SU-DHL-6 (cell line): ENCODE measurements around the gene ART3.

Experiments
- H2AFZ ChIP-seq: fragments of 200-600 bp; sonication (generic); 2 replicates; pipeline ENCODE4 v1.6.1; 2014; ENCODE audit warnings: low read depth, mild to moderate bottlenecking, moderate library complexity, mixed read lengths, antibody characterized with exemption, low read length; ENCODE audit not compliant: severe bottlenecking
- H3F3A ChIP-seq: fragments of 200-600 bp; shearing (Covaris generic); 2 replicates; pipeline ENCODE4 v1.6.0; 2016; ENCODE audit warnings: antibody characterized with exemption, mild to moderate bottlenecking; ENCODE audit not compliant: insufficient read depth
- H3K27ac ChIP-seq: fragments of 200-600 bp; sonication (generic); 2 replicates; pipeline ENCODE4 v1.5.1; 2016; ENCODE audit warnings: low read depth, mild to moderate bottlenecking, low read length, moderate library complexity, mixed read lengths
- H3K27me3 ChIP-seq: fragments of 200-600 bp; sonication (generic), shearing (Covaris generic); 2 replicates; pipeline ENCODE4 v1.6.0; 2014; ENCODE audit warnings: mild to moderate bottlenecking, low read length
- H3K36me3 ChIP-seq: fragments of 200-600 bp; sonication (generic); 2 replicates; pipeline ENCODE4 v1.6.1; 2014; ENCODE audit warnings: mild to moderate bottlenecking, low read length, mixed read lengths
- H3K4me2 ChIP-seq: fragments of 300-600, 200-600 bp; shearing (Covaris generic), sonication (generic); 2 replicates; pipeline ENCODE4 v1.6.0; 2014; ENCODE audit warnings: low read length, low read depth, mild to moderate bottlenecking; ENCODE audit not compliant: poor library complexity, severe bottlenecking
- H3K4me3 ChIP-seq: fragments of 200-600 bp; sonication (generic); 2 replicates; pipeline ENCODE4 v1.5.1; 2014; ENCODE audit warnings: antibody characterized with exemption, low read length, mild to moderate bottlenecking, mixed read lengths; ENCODE audit not compliant: insufficient read depth, poor library complexity, severe bottlenecking
- H3K79me2 ChIP-seq: fragments of 200-600 bp; sonication (generic); 2 replicates; pipeline ENCODE4 v1.6.1; 2014; ENCODE audit warnings: mild to moderate bottlenecking, low read length, moderate library complexity; ENCODE audit not compliant: insufficient read depth
- H3K9ac ChIP-seq: fragments of 200-600 bp; sonication (generic); 2 replicates; pipeline ENCODE4 v1.7.0; 2014; ENCODE audit warnings: mild to moderate bottlenecking, low read length
- H3K9me2 ChIP-seq: fragments of 200-600 bp; sonication (generic); replicated peaks from 2 replicates; pipeline ENCODE4 v1.6.1; 2014; ENCODE audit warnings: low read length; ENCODE audit not compliant: insufficient read depth
- H3K9me3 ChIP-seq: fragments of 200-600 bp; sonication (generic); 2 replicates; pipeline ENCODE4 v1.6.1; 2014; ENCODE audit warnings: low read length, mixed read lengths; ENCODE audit not compliant: insufficient read depth
- H4K20me1 ChIP-seq: fragments of 200-600 bp; sonication (generic); 2 replicates; pipeline ENCODE4 v1.6.1; 2014; ENCODE audit warnings: low read depth, mild to moderate bottlenecking, antibody characterized with exemption, low read length, moderate library complexity, mixed read lengths
- EZH2phosphoT487 ChIP-seq: fragments of 200-600 bp; sonication (generic), shearing (Covaris generic); conservative IDR thresholded peaks from 2 replicates; pipeline ENCODE4 v1.6.1; 2018; ENCODE audit warnings: mild to moderate bottlenecking, antibody characterized with exemption, low read length, moderate library complexity, mixed read lengths
- TF ChIP-seq, protein P1 (sequence below): fragments of 200-600 bp; sonication (generic); IDR thresholded peaks from one replicate; pipeline ENCODE4 v1.5.1; 2017; ENCODE audit warnings: antibody characterized with exemption, mild to moderate bottlenecking, low read length, moderate library complexity; ENCODE audit not compliant: insufficient read depth, poor library complexity, severe bottlenecking

The ART3 gene

GRCh38 chr4:76074993-76075600 lies 588 bp downstream of the ART3 start:
- H3K9me3 ChIP-seq: no peaks in the 10 kb centered on the region
- no peak overlapping the region for H3K27ac ChIP-seq
- no peak overlapping the region for H3K9ac ChIP-seq
- no peaks in the 10 kb centered on the region for H3K36me3 ChIP-seq
- no peaks in the 10 kb centered on the region for H3K27me3 ChIP-seq
- no peaks in the 10 kb centered on the region for H3K79me2 ChIP-seq
- H3F3A ChIP-seq: no peaks in the 10 kb centered on the region
- no peak overlapping the region for H2AFZ ChIP-seq
- no peaks in the 10 kb centered on the region for H3K9me2 ChIP-seq
- H4K20me1 ChIP-seq: no peaks in the 10 kb centered on the region
- TF ChIP-seq, protein P1, sequence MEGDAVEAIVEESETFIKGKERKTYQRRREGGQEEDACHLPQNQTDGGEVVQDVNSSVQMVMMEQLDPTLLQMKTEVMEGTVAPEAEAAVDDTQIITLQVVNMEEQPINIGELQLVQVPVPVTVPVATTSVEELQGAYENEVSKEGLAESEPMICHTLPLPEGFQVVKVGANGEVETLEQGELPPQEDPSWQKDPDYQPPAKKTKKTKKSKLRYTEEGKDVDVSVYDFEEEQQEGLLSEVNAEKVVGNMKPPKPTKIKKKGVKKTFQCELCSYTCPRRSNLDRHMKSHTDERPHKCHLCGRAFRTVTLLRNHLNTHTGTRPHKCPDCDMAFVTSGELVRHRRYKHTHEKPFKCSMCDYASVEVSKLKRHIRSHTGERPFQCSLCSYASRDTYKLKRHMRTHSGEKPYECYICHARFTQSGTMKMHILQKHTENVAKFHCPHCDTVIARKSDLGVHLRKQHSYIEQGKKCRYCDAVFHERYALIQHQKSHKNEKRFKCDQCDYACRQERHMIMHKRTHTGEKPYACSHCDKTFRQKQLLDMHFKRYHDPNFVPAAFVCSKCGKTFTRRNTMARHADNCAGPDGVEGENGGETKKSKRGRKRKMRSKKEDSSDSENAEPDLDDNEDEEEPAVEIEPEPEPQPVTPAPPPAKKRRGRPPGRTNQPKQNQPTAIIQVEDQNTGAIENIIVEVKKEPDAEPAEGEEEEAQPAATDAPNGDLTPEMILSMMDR: no peak
- no peak for TF ChIP-seq EZH2phosphoT487
- no peak overlapping the region for H3K4me2 ChIP-seq
- H3K4me3 ChIP-seq: no peak overlapping the region

DNA sequence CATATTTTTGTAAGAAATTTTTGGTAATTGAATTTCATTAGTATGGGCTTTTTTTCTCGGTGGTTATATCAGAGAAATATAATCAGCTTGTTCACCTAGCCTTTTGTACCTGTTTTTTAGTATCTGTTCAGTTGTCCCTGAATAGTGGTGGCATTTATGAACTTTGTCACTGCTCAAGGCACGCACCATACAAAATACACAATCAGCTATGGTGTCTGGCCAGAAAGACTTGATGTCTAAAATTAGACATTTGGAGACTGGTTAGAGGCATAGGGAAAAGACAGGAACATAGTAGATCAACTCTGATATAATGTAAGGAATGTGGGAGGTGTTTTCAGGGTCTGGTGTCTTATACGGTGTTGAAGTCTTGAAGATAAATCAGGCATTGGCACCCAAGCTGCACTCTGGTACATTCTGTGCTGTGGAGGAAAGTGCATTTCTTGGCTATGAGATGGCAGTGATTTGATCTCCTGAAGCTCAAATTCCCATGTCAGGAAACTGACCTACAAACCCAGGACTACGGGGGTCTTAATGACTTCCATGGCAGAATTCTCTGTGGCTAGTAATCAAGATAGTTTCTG lies 3.6 kb downstream of the ART3 start:
- Histone ChIP-seq H4K20me1 (no peaks in the 10 kb centered on the region), H3K27ac (no peak overlapping the region), H3K4me2 (no peak overlapping the region), H3K9me3 (no peaks in the 10 kb centered on the region), H2AFZ (no peak overlapping the region), H3K36me3 (no peaks in the 10 kb centered on the region), H3F3A (no peaks in the 10 kb centered on the region), H3K79me2 (no peaks in the 10 kb centered on the region), H3K27me3 (no peaks in the 10 kb centered on the region), H3K9ac (no peak overlapping the region), H3K4me3 (no peak overlapping the region), H3K9me2 (no peaks in the 10 kb centered on the region)
- no peak for TF ChIP-seq EZH2phosphoT487
- TF ChIP-seq, protein P1: no peak

DNA sequence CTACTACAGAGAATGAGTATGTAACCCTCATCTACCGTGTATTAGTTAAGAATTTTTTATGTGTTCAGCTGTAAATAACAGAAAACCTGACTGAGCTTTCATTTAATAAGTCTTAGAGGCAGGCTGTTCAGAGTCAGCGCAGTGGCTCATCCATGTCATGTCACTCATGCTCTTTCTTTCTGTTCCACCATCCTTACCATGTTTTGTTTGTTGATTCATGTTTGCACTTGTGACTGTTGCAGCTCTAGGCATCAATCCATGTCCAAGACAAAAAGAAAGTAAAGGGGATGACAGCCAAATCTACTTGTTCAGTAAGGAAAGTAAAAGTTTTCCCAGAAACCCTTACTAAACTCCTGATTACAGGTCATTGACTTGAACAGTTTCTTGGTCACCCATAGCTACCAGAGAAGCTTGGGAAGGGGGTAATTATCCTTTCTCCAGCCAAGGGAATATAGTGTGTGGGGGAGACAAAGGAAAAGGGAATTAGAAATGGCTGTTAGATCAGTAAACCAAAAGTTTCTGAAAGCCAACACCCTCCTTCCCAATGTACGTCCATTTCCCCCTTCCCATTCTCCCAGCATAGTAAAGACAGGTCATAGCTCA lies 9.0 kb downstream of the ART3 start:
- no peaks in the 10 kb centered on the region for H4K20me1 ChIP-seq
- H3K4me2 ChIP-seq: no peak overlapping the region
- no peaks in the 10 kb centered on the region for H3K79me2 ChIP-seq
- H3K27ac ChIP-seq: no peak overlapping the region
- H3K27me3 ChIP-seq: no peaks in the 10 kb centered on the region
- H3K9ac ChIP-seq: no peak overlapping the region
- H3K4me3 ChIP-seq: no peak overlapping the region
- TF ChIP-seq, protein P1: no peak
- H2AFZ ChIP-seq: no peak overlapping the region
- H3K9me3 ChIP-seq: no peaks in the 10 kb centered on the region
- no peaks in the 10 kb centered on the region for H3K36me3 ChIP-seq
- H3K9me2 ChIP-seq: no peaks in the 10 kb centered on the region
- H3F3A ChIP-seq: no peaks in the 10 kb centered on the region
